Measurements from ENCODE around the gene F7. TPM values are rescaled to one million over a fixed set of nuclear protein-coding genes. Genes with fewer than 3 reads are reported as not detected.

The F7 gene
- total and polyA plus RNA-seq, 2 donors (not counting 3 experiments of a cell fraction or from before 2014, with no cell fraction given), result not detected

GRCh38 chr13:113149711-113150549 is 44.3 kb downstream of the F7 start:
- no peaks in the 10 kb centered on the region for H4K20me1 ChIP-seq (replicated peaks; ENCODE audit: control insufficient read depth, extremely low read depth, insufficient read depth, low read length)
- CTCF ChIA-PET, result interaction anchor here (0.7 kb wide), 1 partner anchor 207 kb away, joined by 3 read pairs; no protein-coding TSS in a partner anchor
- H3K4me3 ChIP-seq (replicated peaks in 1 of 3; ENCODE audit: insufficient read depth in 1 of 3, low read depth in 1 of 3, low read length in 3 of 3), result no peak overlapping the region
- peaks cover 6% of the 10 kb centered on the region for H3K4me1 ChIP-seq (ENCODE audit: control insufficient read depth, extremely low read depth, insufficient read depth, low read length)
- no peaks in the 10 kb centered on the region for H3K9me1 ChIP-seq (replicated peaks; ENCODE audit: control insufficient read depth, extremely low read depth, insufficient read depth, low read length)
- TF ChIP-seq JUN (IDR thresholded peaks at IDR 0.05; ENCODE audit: borderline replicate concordance, insufficient read depth, insufficient read length, low read depth), result no peak
- no peak for TF ChIP-seq MAX (IDR thresholded peaks at IDR 0.05; ENCODE audit: insufficient read depth, insufficient read length)
- TF ChIP-seq MYC (IDR thresholded peaks at IDR 0.05; ENCODE audit: low read depth, low read length), result no peak
- TF ChIP-seq GATA2 (IDR thresholded peaks at IDR 0.05; ENCODE audit: insufficient read depth, insufficient read length, low read depth, low read length), result no peak
- TF ChIP-seq FOS (IDR thresholded peaks at IDR 0.05; ENCODE audit: borderline replicate concordance, insufficient read depth, low read length), result no peak
- no peak for TF ChIP-seq POLR2A (IDR thresholded peaks at IDR 0.05; ENCODE audit: low read depth, low read length)
- no peak for TF ChIP-seq EZH2 (IDR thresholded peaks at IDR 0.05; ENCODE audit: borderline replicate concordance, low read depth, low read length, severe bottlenecking)
- TF ChIP-seq CTCF (IDR thresholded peaks at IDR 0.05; ENCODE audit: extremely low read depth in 1 of 2, insufficient read depth in 1 of 2, low read depth in 1 of 2, low read length in 2 of 2), result no peak
- no peak for TF ChIP-seq POLR2AphosphoS5 (IDR thresholded peaks at IDR 0.05; ENCODE audit: insufficient read depth, low read depth, low read length)
- no peaks in the 10 kb centered on the region for H3K9me3 ChIP-seq (replicated peaks; ENCODE audit: control insufficient read depth, insufficient read depth, low read length)
- dilution Hi-C loops (cut with MboI; ENCODE audit: extremely low pct_ligation_motif_present, low sequenced_read_pairs), result no loop called here
- no TSS peak for BruUV-seq (replicated peaks)
- H3K9ac ChIP-seq (replicated peaks; ENCODE audit: extremely low read depth, insufficient read depth, low read length), result no peak overlapping the region
- DNase-seq (ENCODE audit: low read depth, low spot score) (no peak), FAIRE-seq (no peak)
- H3K27ac ChIP-seq (ENCODE audit: insufficient read depth, low read depth, low read length), result no peak overlapping the region
- peaks cover 0 to 10% of the 10 kb centered on the region in 2 experiments for H3K27me3 ChIP-seq (ENCODE audit: control insufficient read depth in 2 of 2, insufficient read depth in 2 of 2, low read length in 2 of 2)
- no peak overlapping the region for H3K4me2 ChIP-seq (ENCODE audit: insufficient read depth, low read length)
- intact Hi-C loops (cut with micrococcal nuclease), result no loop called here
- POLR2A ChIA-PET, result no interaction called here
- H3K79me2 ChIP-seq (ENCODE audit: control insufficient read depth, insufficient read depth, low read length), result no peaks in the 10 kb centered on the region
- no peaks in the 10 kb centered on the region for H3K36me3 ChIP-seq (ENCODE audit: control insufficient read depth in 2 of 2, extremely low read depth in 1 of 2, insufficient read depth in 2 of 2, low read length in 2 of 2)
- no peak overlapping the region for H2AFZ ChIP-seq (ENCODE audit: low read depth, low read length)
